Mesenchymal stem cell (in vitro differentiated cells and primary cell): ENCODE measurements around the gene HIVEP3.
A peak's percentile ranks its signal among the peaks of the same experiment; 100 is the strongest.

Source experiments
- DNase-seq: peaks from one replicate; pipeline ENCODE4 v3.0.0-alpha.2; 2013
- H2AFZ ChIP-seq: one replicate; pipeline ENCODE4 v1.6.1; 2013; ENCODE audit warnings: low read depth, mild to moderate bottlenecking, control low read depth, inconsistent platforms, low read length, moderate library complexity
- H2AK5ac ChIP-seq: 2 replicates; pipeline ENCODE4 v1.6.1; 2013; ENCODE audit warnings: low read length, moderate library complexity, mild to moderate bottlenecking, inconsistent platforms; ENCODE audit not compliant: severe bottlenecking
- H2BK120ac ChIP-seq: one replicate; pipeline ENCODE4 v1.6.1; 2013; ENCODE audit warnings: low read depth, mild to moderate bottlenecking, inconsistent platforms, low read length, moderate library complexity
- H2BK12ac ChIP-seq, 2 experiments: one replicate each; pipeline ENCODE4 v1.6.1; 2013; ENCODE audit warnings: inconsistent platforms in 2 of 2, low read length in 2 of 2, mild to moderate bottlenecking in 2 of 2, moderate library complexity in 2 of 2, control low read depth in 1 of 2
- H2BK15ac ChIP-seq: one replicate; pipeline ENCODE4 v1.6.1; 2013; ENCODE audit warnings: mild to moderate bottlenecking, low read depth, inconsistent platforms; ENCODE audit not compliant: poor library complexity, severe bottlenecking
- H2BK5ac ChIP-seq: 2 replicates; pipeline ENCODE4 v1.6.1; 2013; ENCODE audit warnings: low read depth, mild to moderate bottlenecking, low read length, control low read depth, inconsistent platforms; ENCODE audit not compliant: poor library complexity, severe bottlenecking
- H3K14ac ChIP-seq, 2 experiments: one replicate each; pipeline ENCODE4 v1.6.1; 2013; ENCODE audit warnings: inconsistent platforms in 2 of 2, low read length in 2 of 2, control low read depth in 1 of 2, mild to moderate bottlenecking in 1 of 2, moderate library complexity in 1 of 2
- H3K18ac ChIP-seq, 2 experiments: one replicate each; pipeline ENCODE4 v1.6.1; 2013; ENCODE audit warnings: inconsistent platforms in 2 of 2, low read length in 2 of 2, control low read depth in 1 of 2, low read depth in 1 of 2, mild to moderate bottlenecking in 1 of 2
- H3K23ac ChIP-seq, 2 experiments: one replicate each; pipeline ENCODE4 v1.6.1; 2013; ENCODE audit warnings: inconsistent platforms in 2 of 2, low read length in 2 of 2, mild to moderate bottlenecking in 2 of 2, moderate library complexity in 2 of 2, control low read depth in 1 of 2
- H3K27ac ChIP-seq: 2 replicates; pipeline ENCODE4 v1.5.1; 2013; ENCODE audit warnings: mild to moderate bottlenecking, moderate library complexity, low read length, control low read depth, inconsistent platforms; ENCODE audit not compliant: poor library complexity, severe bottlenecking
- H3K27me3 ChIP-seq, 2 experiments: 2 replicates each; pipeline versions ENCODE4 v1.6.1 to v1.7.0; 2013; ENCODE audit warnings: low read length in 2 of 2, mild to moderate bottlenecking in 2 of 2, moderate library complexity in 2 of 2, control low read depth in 1 of 2, inconsistent platforms in 1 of 2; ENCODE audit not compliant: control insufficient read depth in 1 of 2, insufficient read depth in 1 of 2
- H3K36me3 ChIP-seq, 2 experiments: 2 replicates each; pipeline versions ENCODE4 v1.6.1 to v1.7.0; 2013; ENCODE audit warnings: low read length in 2 of 2, control low read depth in 1 of 2, inconsistent platforms in 1 of 2, low read depth in 1 of 2, mild to moderate bottlenecking in 1 of 2; ENCODE audit not compliant: insufficient read depth in 2 of 2, control insufficient read depth in 1 of 2
- H3K4ac ChIP-seq, 2 experiments: one replicate each; pipeline ENCODE4 v1.6.1; 2013; ENCODE audit warnings: inconsistent platforms in 2 of 2, low read length in 2 of 2, mild to moderate bottlenecking in 2 of 2, moderate library complexity in 2 of 2, control low read depth in 1 of 2, low read depth in 1 of 2
- H3K4me1 ChIP-seq: 2 replicates; pipeline ENCODE4 v1.6.1; 2013; ENCODE audit warnings: low read depth, low read length, control low read depth; ENCODE audit not compliant: control insufficient read depth, insufficient read depth
- H3K4me2 ChIP-seq: 2 replicates; pipeline ENCODE4 v1.6.1; 2013; ENCODE audit warnings: low read length, mild to moderate bottlenecking, inconsistent platforms; ENCODE audit not compliant: poor library complexity, severe bottlenecking
- H3K4me3 ChIP-seq, 2 experiments: 2 replicates each; pipeline versions ENCODE4 v1.5.1 to v1.7.0; 2013; ENCODE audit warnings: low read length in 2 of 2, mild to moderate bottlenecking in 2 of 2, control low read depth in 1 of 2, low read depth in 1 of 2; ENCODE audit not compliant: insufficient read depth in 1 of 2
- H3K79me1 ChIP-seq: replicated peaks from 2 replicates; pipeline ENCODE4 v1.6.1; 2013; ENCODE audit warnings: mild to moderate bottlenecking, control low read depth, low read length, inconsistent platforms; ENCODE audit not compliant: poor library complexity, severe bottlenecking
- H3K9ac ChIP-seq: 2 replicates; pipeline ENCODE4 v1.7.0; 2013; ENCODE audit warnings: mild to moderate bottlenecking, low read length, moderate library complexity
- H3K9me3 ChIP-seq: 2 replicates; pipeline ENCODE4 v1.7.0; 2013; ENCODE audit warnings: mild to moderate bottlenecking, low read length; ENCODE audit not compliant: control insufficient read depth
- H4K8ac ChIP-seq: one replicate; pipeline ENCODE4 v1.6.1; 2013; ENCODE audit warnings: inconsistent platforms, mild to moderate bottlenecking, low read length, moderate library complexity
- H4K91ac ChIP-seq: one replicate; pipeline ENCODE4 v1.6.1; 2013; ENCODE audit warnings: mild to moderate bottlenecking, low read length, inconsistent platforms
- WGBS: methylation state at CpG from one replicate; pipeline ENCODE4 v1.1.7; 2013; ENCODE audit warnings: mixed read lengths; 5-methylcytosine and 5-hydroxymethylcytosine counted together

HIVEP3 gene

DNA sequence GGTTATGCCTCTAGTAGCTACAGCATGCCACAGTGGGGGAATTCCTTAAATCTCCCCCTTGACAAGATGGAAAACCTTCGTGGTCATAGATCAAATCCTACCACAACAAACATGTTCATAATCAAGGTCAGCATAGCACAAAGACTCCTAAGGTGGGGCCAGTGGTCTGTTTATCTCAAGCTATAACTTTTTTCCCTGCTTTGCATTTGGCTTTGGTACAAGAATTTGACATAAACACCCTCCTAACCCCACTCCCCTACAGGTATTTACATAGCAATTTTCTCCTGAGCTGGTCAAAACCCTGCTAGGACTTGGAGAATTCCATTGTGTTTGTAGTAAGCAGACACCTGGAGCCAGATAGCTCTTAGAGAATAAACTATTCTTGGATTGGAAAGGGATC, 58.5 kb downstream of the HIVEP3 start:
- no peak overlapping the region for H2AK5ac ChIP-seq
- no peak overlapping the region for H4K91ac ChIP-seq
- H2BK120ac ChIP-seq: no peak overlapping the region
- H2BK15ac ChIP-seq: no peak overlapping the region
- H3K4me1 ChIP-seq: peaks cover 27% of the 10 kb centered on the region
- H3K4ac ChIP-seq: no peak overlapping the region
- H3K4me2 ChIP-seq: no peak overlapping the region
- H3K14ac ChIP-seq: no peak overlapping the region
- H3K4me3 ChIP-seq: no peak overlapping the region
- H3K23ac ChIP-seq: no peak overlapping the region
- no peak overlapping the region for H3K18ac ChIP-seq
- no peaks in the 10 kb centered on the region for H3K9me3 ChIP-seq
- peaks cover 32% of the 10 kb centered on the region for H3K79me1 ChIP-seq
- DNase-seq: no peak
- no peaks in the 10 kb centered on the region for H3K36me3 ChIP-seq
- no peak overlapping the region for H4K8ac ChIP-seq
- 77% methylated on average over 1 of the region's 1 CpG for WGBS
- no peak overlapping the region for H3K27ac ChIP-seq
- H3K9ac ChIP-seq: no peak overlapping the region
- peaks cover 0 to 25% of the 10 kb centered on the region in 2 experiments for H3K27me3 ChIP-seq
- no peak overlapping the region for H2AFZ ChIP-seq
- no peak overlapping the region for H2BK12ac ChIP-seq
- no peak overlapping the region for H2BK5ac ChIP-seq

DNA sequence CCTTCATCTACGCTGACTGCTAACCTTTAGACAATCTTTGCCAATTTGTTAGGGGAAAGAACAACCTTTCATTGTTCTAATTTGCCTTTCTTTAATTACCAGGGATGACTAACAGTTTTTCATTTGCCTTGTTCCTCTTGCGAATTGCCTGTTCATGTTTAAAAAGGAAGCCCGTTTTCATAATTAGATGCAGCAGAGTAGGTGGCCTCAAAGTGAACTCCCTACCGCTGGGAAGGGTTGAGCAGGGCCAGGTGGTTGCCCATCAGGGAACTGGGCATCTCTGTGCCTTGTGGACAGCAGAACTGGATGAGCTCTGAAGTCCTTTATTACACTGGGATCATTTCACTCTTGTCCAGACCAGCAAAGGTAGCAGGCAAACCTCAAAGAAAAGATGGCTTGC, 59.0 kb downstream of the HIVEP3 start:
- H3K79me1 ChIP-seq: peaks cover 29% of the 10 kb centered on the region
- H4K8ac ChIP-seq: no peak overlapping the region
- no peak overlapping the region for H3K27ac ChIP-seq
- no peak overlapping the region for H2BK120ac ChIP-seq
- H3K9ac ChIP-seq: no peak overlapping the region
- H3K9me3 ChIP-seq: no peaks in the 10 kb centered on the region
- no peak overlapping the region for H4K91ac ChIP-seq
- no peaks in the 10 kb centered on the region for H3K36me3 ChIP-seq
- no peak overlapping the region for H3K18ac ChIP-seq
- H2AK5ac ChIP-seq: peak overlapping the region; percentile 33
- no peak overlapping the region for H3K4me2 ChIP-seq
- no peak overlapping the region for H3K4ac ChIP-seq
- 85% methylated on average over 4 of the region's 4 CpGs for WGBS
- no peak overlapping the region for H3K23ac ChIP-seq
- no peak overlapping the region for H2BK15ac ChIP-seq
- H2BK5ac ChIP-seq: no peak overlapping the region
- H3K27me3 ChIP-seq: peaks cover 0 to 22% of the 10 kb centered on the region in 2 experiments
- no peak overlapping the region for H3K14ac ChIP-seq
- H3K4me1 ChIP-seq: peaks cover 24% of the 10 kb centered on the region
- H3K4me3 ChIP-seq: no peak overlapping the region
- H2BK12ac ChIP-seq: no peak overlapping the region
- H2AFZ ChIP-seq: no peak overlapping the region
- DNase-seq: no peak

DNA sequence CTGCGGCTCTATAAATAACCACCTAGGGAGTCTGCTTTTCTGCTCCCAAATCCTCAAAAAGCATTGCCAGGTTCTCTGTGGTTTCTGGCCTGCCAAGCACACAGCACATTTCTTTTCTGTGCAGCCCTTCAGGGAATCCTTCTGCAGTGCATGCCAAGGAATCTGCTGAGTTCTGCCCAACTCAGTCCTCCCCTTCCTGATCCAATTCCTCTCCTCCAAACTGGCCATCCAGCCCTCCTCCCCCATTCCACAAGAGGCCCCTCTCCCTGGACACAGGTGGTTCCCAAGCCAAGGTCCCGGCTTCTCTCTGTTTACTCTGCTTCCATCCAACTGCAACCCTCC, 61.8 kb downstream of the HIVEP3 start:
- no peak overlapping the region for H2AK5ac ChIP-seq
- H3K36me3 ChIP-seq: no peaks in the 10 kb centered on the region
- H2BK5ac ChIP-seq: no peak overlapping the region
- H3K4ac ChIP-seq: no peak overlapping the region
- no peak overlapping the region for H3K4me2 ChIP-seq
- no peak overlapping the region for H2AFZ ChIP-seq
- H3K14ac ChIP-seq: no peak overlapping the region
- 0% methylated on average over 1 of the region's 2 CpGs for WGBS
- H3K79me1 ChIP-seq: peaks cover 36% of the 10 kb centered on the region
- H3K4me3 ChIP-seq: no peak overlapping the region
- no peak overlapping the region for H2BK120ac ChIP-seq
- DNase-seq: no peak
- H3K9ac ChIP-seq: no peak overlapping the region
- H3K18ac ChIP-seq: no peak overlapping the region
- no peak overlapping the region for H3K27ac ChIP-seq
- H4K8ac ChIP-seq: no peak overlapping the region
- no peak overlapping the region for H2BK12ac ChIP-seq
- H3K23ac ChIP-seq: no peak overlapping the region
- H2BK15ac ChIP-seq: no peak overlapping the region
- H3K4me1 ChIP-seq: peaks cover 21% of the 10 kb centered on the region
- no peak overlapping the region for H4K91ac ChIP-seq
- H3K27me3 ChIP-seq: peaks cover 0 to 27% of the 10 kb centered on the region in 2 experiments
- no peaks in the 10 kb centered on the region for H3K9me3 ChIP-seq

DNA sequence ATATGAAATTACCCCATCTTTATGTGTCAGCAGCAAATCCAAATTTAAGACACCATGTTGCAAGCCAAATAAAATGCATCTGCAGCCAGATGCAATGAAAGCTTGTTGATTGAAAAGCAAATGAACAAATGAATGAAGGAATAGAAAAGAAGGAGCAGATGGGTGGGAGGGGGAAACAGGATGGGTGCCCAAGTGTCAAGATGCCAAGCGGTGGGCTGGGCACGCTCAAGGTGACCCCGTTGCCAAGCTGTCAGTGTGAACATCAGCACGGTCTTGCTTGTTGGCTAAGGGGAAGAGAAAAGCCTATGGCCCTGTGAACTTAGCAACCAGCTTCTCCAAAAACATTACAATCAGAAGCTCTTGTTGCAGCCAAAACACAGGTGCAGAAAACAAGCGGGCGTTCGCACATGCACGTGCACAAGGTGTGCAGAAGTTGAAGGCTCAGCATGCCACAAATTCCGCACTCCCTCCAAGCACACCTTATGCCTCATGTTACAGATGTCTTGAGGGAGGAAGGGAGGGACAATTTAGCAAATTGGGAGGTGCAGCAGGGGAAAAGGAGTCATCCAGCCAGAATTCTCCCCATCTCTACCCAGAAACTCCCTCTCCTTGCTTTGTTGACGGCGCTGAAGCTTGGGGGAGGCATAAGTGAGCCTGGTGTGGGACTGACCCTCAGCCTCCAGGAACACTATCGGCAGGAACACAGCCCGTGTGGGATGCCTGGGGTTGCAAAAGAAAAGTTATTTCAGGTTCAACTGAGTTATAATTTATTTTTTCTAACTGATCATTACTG, 62.4 kb downstream of the HIVEP3 start:
- Histone ChIP-seq H3K27ac (no peak overlapping the region), H3K4me2 (no peak overlapping the region), H3K14ac (no peak overlapping the region), H2BK120ac (no peak overlapping the region), H3K9ac (no peak overlapping the region), H3K79me1 (peaks cover 36% of the 10 kb centered on the region), H3K27me3 (peaks cover 0 to 27% of the 10 kb centered on the region in 2 experiments), H3K18ac (no peak overlapping the region), H3K9me3 (no peaks in the 10 kb centered on the region), H3K36me3 (no peaks in the 10 kb centered on the region), H3K4ac (no peak overlapping the region), H4K8ac (no peak overlapping the region), H2AFZ (no peak overlapping the region), H2BK15ac (no peak overlapping the region), H2BK5ac (no peak overlapping the region), H3K23ac (no peak overlapping the region), H2BK12ac (no peak overlapping the region), H2AK5ac (no peak overlapping the region), H3K4me1 (peaks cover 19% of the 10 kb centered on the region), H3K4me3 (peak overlapping the region; percentile 15 to 34), H4K91ac (no peak overlapping the region)
- WGBS: 95% methylated on average over 4 of the region's 13 CpGs
- no peak for DNase-seq
